ENCODE measurements around the gene TAOK2.
"Not testable (repeated sequence)": the region's sequence is repeated elsewhere in the genome, so short reads cannot be mapped to it uniquely, and the experiment has no call there.

Gene TAOK2

DNA sequence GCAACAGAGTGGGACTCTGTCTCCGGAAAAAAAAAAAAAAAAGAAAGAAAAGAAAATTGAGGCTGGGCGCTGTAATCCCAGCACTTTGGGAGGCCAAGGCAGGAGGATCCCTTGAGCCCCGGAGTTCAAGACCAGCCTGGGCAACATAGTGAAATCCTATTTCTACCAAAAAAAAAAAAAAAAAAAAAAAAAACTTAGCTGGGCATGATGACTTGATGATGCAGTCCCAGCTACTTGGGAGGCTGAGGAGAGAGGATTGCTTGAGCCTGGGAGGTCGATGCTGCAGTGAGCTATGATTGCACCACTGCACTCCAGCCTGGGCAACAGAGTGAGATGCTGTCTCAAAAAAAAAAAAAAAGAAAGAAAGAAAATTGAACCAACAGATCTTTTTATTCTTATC, 44.3 kb downstream of the TAOK2 start:
- not testable (repeated sequence) for H3K4me1 ChIP-seq (ENCODE audit: control insufficient read depth, insufficient read depth, low read depth, low read length); H2BK5ac ChIP-seq (ENCODE audit: low read depth, low read length, poor library complexity, severe bottlenecking); H3K36me3 ChIP-seq (ENCODE audit: control insufficient read depth in 1 of 2, insufficient read depth in 2 of 2, low read depth in 1 of 2, low read length in 2 of 2); H2AFZ ChIP-seq (ENCODE audit: low read depth, low read length); H3K4ac ChIP-seq (ENCODE audit: low read depth in 1 of 2, low read length in 2 of 2); H2BK120ac ChIP-seq (ENCODE audit: low read depth, low read length); H3K18ac ChIP-seq (ENCODE audit: low read depth in 1 of 2, low read length in 2 of 2); H3K9ac ChIP-seq (ENCODE audit: low read length); H3K9me3 ChIP-seq (ENCODE audit: control insufficient read depth, low read length); H4K8ac ChIP-seq (ENCODE audit: low read length); H2BK15ac ChIP-seq (ENCODE audit: low read depth, poor library complexity, severe bottlenecking); H3K4me3 ChIP-seq (ENCODE audit: insufficient read depth in 1 of 2, low read depth in 1 of 2, low read length in 2 of 2); H4K91ac ChIP-seq (ENCODE audit: low read length); H3K79me1 ChIP-seq (replicated peaks; ENCODE audit: low read length, poor library complexity, severe bottlenecking); DNase-seq; H2AK5ac ChIP-seq (ENCODE audit: low read length, severe bottlenecking); H3K27ac ChIP-seq (ENCODE audit: low read length, poor library complexity, severe bottlenecking); H3K23ac ChIP-seq (ENCODE audit: low read length in 2 of 2); H3K4me2 ChIP-seq (ENCODE audit: low read length, poor library complexity, severe bottlenecking); H3K14ac ChIP-seq (ENCODE audit: low read length in 2 of 2); H2BK12ac ChIP-seq (ENCODE audit: low read length in 2 of 2)
- 100% methylated on average over 2 of the region's 4 CpGs for WGBS
- peaks cover 5 to 26% of the 10 kb centered on the region in 2 experiments for H3K27me3 ChIP-seq (ENCODE audit: control insufficient read depth in 1 of 2, insufficient read depth in 1 of 2, low read length in 2 of 2)

DNA sequence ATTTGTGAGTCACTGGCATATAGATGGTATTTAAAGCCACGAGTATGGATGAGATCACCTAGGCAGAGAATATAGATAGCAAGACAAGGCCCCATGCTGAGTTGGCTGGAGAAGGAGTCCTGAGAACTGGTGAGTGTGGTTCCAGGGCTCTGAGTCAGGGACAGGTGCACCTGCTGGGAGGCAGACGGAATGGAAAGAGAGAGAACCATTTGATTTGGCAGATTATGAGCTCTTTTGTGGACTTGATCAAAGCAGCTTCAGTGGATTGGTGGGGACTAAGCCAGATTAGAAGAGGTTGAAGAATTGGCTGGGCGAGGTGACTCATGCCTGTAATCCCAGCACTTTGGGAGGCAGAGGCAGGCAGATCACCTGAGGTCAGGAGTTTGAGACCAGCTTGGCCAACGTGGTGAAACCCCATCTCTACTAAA, 45.1 kb downstream of the TAOK2 start:
- WGBS: 82% methylated on average over 3 of the region's 4 CpGs
- Histone ChIP-seq H3K27me3 (ENCODE audit: control insufficient read depth in 1 of 2, insufficient read depth in 1 of 2, low read length in 2 of 2) (peaks cover 5 to 34% of the 10 kb centered on the region in 2 experiments), H3K4me3 (ENCODE audit: insufficient read depth in 1 of 2, low read depth in 1 of 2, low read length in 2 of 2) (no peak overlapping the region), H2BK12ac (ENCODE audit: low read length in 2 of 2) (no peak overlapping the region), H3K79me1 (replicated peaks; ENCODE audit: low read length, poor library complexity, severe bottlenecking) (no peaks in the 10 kb centered on the region), H2BK120ac (ENCODE audit: low read depth, low read length) (no peak overlapping the region), H3K4me2 (ENCODE audit: low read length, poor library complexity, severe bottlenecking) (no peak overlapping the region), H3K9me3 (ENCODE audit: control insufficient read depth, low read length) (no peaks in the 10 kb centered on the region), H2AFZ (ENCODE audit: low read depth, low read length) (no peak overlapping the region), H3K4ac (ENCODE audit: low read depth in 1 of 2, low read length in 2 of 2) (no peak overlapping the region), H3K18ac (ENCODE audit: low read depth in 1 of 2, low read length in 2 of 2) (no peak overlapping the region), H3K27ac (ENCODE audit: low read length, poor library complexity, severe bottlenecking) (no peak overlapping the region), H3K14ac (ENCODE audit: low read length in 2 of 2) (no peak overlapping the region), H3K23ac (ENCODE audit: low read length in 2 of 2) (no peak overlapping the region), H2AK5ac (ENCODE audit: low read length, severe bottlenecking) (no peak overlapping the region), H3K36me3 (ENCODE audit: control insufficient read depth in 1 of 2, insufficient read depth in 2 of 2, low read depth in 1 of 2, low read length in 2 of 2) (no peaks in the 10 kb centered on the region), H3K9ac (ENCODE audit: low read length) (no peak overlapping the region), H2BK15ac (ENCODE audit: low read depth, poor library complexity, severe bottlenecking) (no peak overlapping the region), H4K91ac (ENCODE audit: low read length) (no peak overlapping the region), H4K8ac (ENCODE audit: low read length) (no peak overlapping the region), H3K4me1 (ENCODE audit: control insufficient read depth, insufficient read depth, low read depth, low read length) (peaks cover 10% of the 10 kb centered on the region), H2BK5ac (ENCODE audit: low read depth, low read length, poor library complexity, severe bottlenecking) (no peak overlapping the region)
- peak; percentile 17 for DNase-seq

DNA sequence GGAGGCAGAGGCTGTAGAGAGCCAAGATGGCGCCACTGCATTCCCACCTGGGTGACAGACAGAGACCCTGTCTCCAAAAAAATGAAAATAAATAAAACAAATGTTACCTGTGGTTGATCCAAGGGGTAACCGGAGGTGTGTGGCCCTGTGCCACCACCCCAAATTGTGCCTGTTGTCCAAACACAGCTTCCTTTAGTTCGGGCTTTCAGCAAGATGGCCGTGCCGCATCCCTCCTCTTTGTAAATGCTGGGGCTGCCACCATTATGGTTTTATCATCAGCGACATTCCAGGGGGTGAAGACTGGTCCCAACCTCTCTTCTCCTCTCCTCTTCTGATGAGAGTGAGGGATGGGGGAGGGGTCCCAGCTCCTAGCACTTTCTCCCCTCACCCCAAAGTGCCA, 49.2 kb downstream of the TAOK2 start, which contains the start of gene C16orf92:
Gene C16orf92, plus strand, starts transcription at position 312 of the 400 bp plus-strand sequence. CDS start 143 bp downstream, outside the sequence.
- Histone ChIP-seq H2BK120ac (ENCODE audit: low read depth, low read length) (no peak within 1 kb of the TSS), H3K14ac (ENCODE audit: low read length in 2 of 2) (no peak within 1 kb of the TSS), H2BK12ac (ENCODE audit: low read length in 2 of 2) (no peak within 1 kb of the TSS), H2AFZ (ENCODE audit: low read depth, low read length) (no peak within 1 kb of the TSS), H3K79me1 (replicated peaks; ENCODE audit: low read length, poor library complexity, severe bottlenecking) (no peaks in the 10 kb centered on the region), H4K8ac (ENCODE audit: low read length) (no peak within 1 kb of the TSS), H3K4ac (ENCODE audit: low read depth in 1 of 2, low read length in 2 of 2) (no peak within 1 kb of the TSS), H3K23ac (ENCODE audit: low read length in 2 of 2) (no peak within 1 kb of the TSS), H3K18ac (ENCODE audit: low read depth in 1 of 2, low read length in 2 of 2) (no peak within 1 kb of the TSS), H3K4me3 (ENCODE audit: insufficient read depth in 1 of 2, low read depth in 1 of 2, low read length in 2 of 2) (no peak within 1 kb of the TSS), H3K9me3 (ENCODE audit: control insufficient read depth, low read length) (no peaks in the 10 kb centered on the region), H3K27me3 (ENCODE audit: control insufficient read depth in 1 of 2, insufficient read depth in 1 of 2, low read length in 2 of 2) (peaks cover 32 to 68% of the 10 kb centered on the region in 2 experiments), H3K4me2 (ENCODE audit: low read length, poor library complexity, severe bottlenecking) (no peak within 1 kb of the TSS), H4K91ac (ENCODE audit: low read length) (no peak within 1 kb of the TSS), H2BK15ac (ENCODE audit: low read depth, poor library complexity, severe bottlenecking) (no peak within 1 kb of the TSS), H3K27ac (ENCODE audit: low read length, poor library complexity, severe bottlenecking) (no peak within 1 kb of the TSS), H2AK5ac (ENCODE audit: low read length, severe bottlenecking) (no peak within 1 kb of the TSS), H3K4me1 (ENCODE audit: control insufficient read depth, insufficient read depth, low read depth, low read length) (peaks cover 13% of the 10 kb centered on the region), H3K36me3 (ENCODE audit: control insufficient read depth in 1 of 2, insufficient read depth in 2 of 2, low read depth in 1 of 2, low read length in 2 of 2) (no peaks in the 10 kb centered on the region), H3K9ac (ENCODE audit: low read length) (no peak within 1 kb of the TSS), H2BK5ac (ENCODE audit: low read depth, low read length, poor library complexity, severe bottlenecking) (no peak within 1 kb of the TSS)
- DNase-seq: no peak
- WGBS: 88% methylated on average over 3 of the region's 6 CpGs

DNA sequence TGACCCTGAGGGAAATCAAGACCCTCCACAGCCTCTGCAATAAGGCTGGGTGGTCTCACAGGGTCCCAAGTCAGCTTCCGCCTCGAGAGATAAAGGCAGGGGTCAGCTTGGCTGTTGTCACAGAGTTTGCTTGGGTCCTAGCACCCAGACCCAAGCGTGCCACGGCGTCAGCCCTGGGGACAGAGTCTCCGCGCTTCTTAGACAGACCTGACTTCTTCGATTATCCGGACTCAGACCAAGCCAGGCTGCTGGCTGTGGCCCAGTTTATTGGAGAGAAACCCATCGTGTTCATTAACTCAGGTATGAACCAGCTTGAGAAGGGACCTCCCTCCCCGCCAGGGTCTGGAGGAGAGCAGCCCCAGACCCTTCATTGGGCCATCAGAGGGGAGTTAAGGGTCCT, 49.9 kb downstream of the TAOK2 start:
- H3K9ac ChIP-seq (ENCODE audit: low read length): no peak overlapping the region
- H3K4me1 ChIP-seq (ENCODE audit: control insufficient read depth, insufficient read depth, low read depth, low read length): peaks cover 13% of the 10 kb centered on the region
- H3K79me1 ChIP-seq (replicated peaks; ENCODE audit: low read length, poor library complexity, severe bottlenecking): no peaks in the 10 kb centered on the region

More for the DNA sequence above, 49.9 kb downstream of the TAOK2 start:
- Histone ChIP-seq H3K14ac (ENCODE audit: low read length in 2 of 2) (no peak overlapping the region), H3K4me2 (ENCODE audit: low read length, poor library complexity, severe bottlenecking) (no peak overlapping the region), H3K4ac (ENCODE audit: low read depth in 1 of 2, low read length in 2 of 2) (no peak overlapping the region), H3K27me3 (ENCODE audit: control insufficient read depth in 1 of 2, insufficient read depth in 1 of 2, low read length in 2 of 2) (peaks cover 39 to 71% of the 10 kb centered on the region in 2 experiments), H3K23ac (ENCODE audit: low read length in 2 of 2) (no peak overlapping the region), H2BK15ac (ENCODE audit: low read depth, poor library complexity, severe bottlenecking) (no peak overlapping the region), H3K36me3 (ENCODE audit: control insufficient read depth in 1 of 2, insufficient read depth in 2 of 2, low read depth in 1 of 2, low read length in 2 of 2) (no peaks in the 10 kb centered on the region), H4K91ac (ENCODE audit: low read length) (no peak overlapping the region), H4K8ac (ENCODE audit: low read length) (no peak overlapping the region), H3K4me3 (ENCODE audit: insufficient read depth in 1 of 2, low read depth in 1 of 2, low read length in 2 of 2) (no peak overlapping the region), H3K9me3 (ENCODE audit: control insufficient read depth, low read length) (no peaks in the 10 kb centered on the region), H2AFZ (ENCODE audit: low read depth, low read length) (no peak overlapping the region), H2BK12ac (ENCODE audit: low read length in 2 of 2) (no peak overlapping the region), H2AK5ac (ENCODE audit: low read length, severe bottlenecking) (no peak overlapping the region), H3K18ac (ENCODE audit: low read depth in 1 of 2, low read length in 2 of 2) (no peak overlapping the region), H2BK120ac (ENCODE audit: low read depth, low read length) (no peak overlapping the region), H3K27ac (ENCODE audit: low read length, poor library complexity, severe bottlenecking) (no peak overlapping the region), H2BK5ac (ENCODE audit: low read depth, low read length, poor library complexity, severe bottlenecking) (no peak overlapping the region)
- 83% methylated on average over 11 of the region's 11 CpGs for WGBS
- DNase-seq: no peak
